GM21529 (cell line): ENCODE data around the gene TANGO6.
A peak's percentile ranks its signal among the peaks of the same experiment; 100 is the strongest.
"Not testable (repeated sequence)": the region's sequence is repeated elsewhere in the genome, so short reads cannot be mapped to it uniquely, and the experiment has no call there.

ENCODE experiments used
- ATAC-seq: cut with Tn5 transposase; IDR thresholded peaks from one replicate; pipeline ENCODE4 v1.9.1; 2021; ENCODE audit not compliant: unreplicated experiment

The TANGO6 gene

GRCh38 chr16:69114346-69114975 lies 271.1 kb downstream of the TANGO6 start:
- no peak for ATAC-seq

- no peak for ATAC-seq
Measured at GRCh38 chr16:69114976-69115355, 271.6 kb downstream of the TANGO6 start.

GRCh38 chr16:69115361-69115760 lies 272.0 kb downstream of the TANGO6 start:
- ATAC-seq = no peak

- ATAC-seq = no peak
Measured at GRCh38 chr16:69115837-69116236, 272.5 kb downstream of the TANGO6 start.

GRCh38 chr16:69116256-69116875 lies 273.0 kb downstream of the TANGO6 start:
- ATAC-seq = no peak

- no peak for ATAC-seq
Measured at GRCh38 chr16:69116906-69117305, 273.6 kb downstream of the TANGO6 start.

- ATAC-seq = no peak
Measured at GRCh38 chr16:69118468-69118867, 275.1 kb downstream of the TANGO6 start.

GRCh38 chr16:69118994-69119393 lies 275.7 kb downstream of the TANGO6 start:
- ATAC-seq = no peak

GRCh38 chr16:69119536-69119935 lies 276.2 kb downstream of the TANGO6 start:
- no peak for ATAC-seq

GRCh38 chr16:69120096-69120664 lies 276.8 kb downstream of the TANGO6 start:
- ATAC-seq = no peak

- no peak for ATAC-seq
Measured at GRCh38 chr16:69123910-69124309, 280.6 kb downstream of the TANGO6 start.

- not testable (repeated sequence) for ATAC-seq
Measured at GRCh38 chr16:69124406-69124805, 281.1 kb downstream of the TANGO6 start.

- not testable (repeated sequence) for ATAC-seq
Measured at GRCh38 chr16:69124961-69125360, 281.6 kb downstream of the TANGO6 start.

- ATAC-seq = no peak
Measured at GRCh38 chr16:69126221-69126620, 282.9 kb downstream of the TANGO6 start.

- ATAC-seq = not testable (repeated sequence)
Measured at GRCh38 chr16:69126801-69127200, 283.5 kb downstream of the TANGO6 start.

GRCh38 chr16:69127966-69128510 lies 284.7 kb downstream of the TANGO6 start:
- ATAC-seq = no peak

- no peak for ATAC-seq
Measured at GRCh38 chr16:69130461-69130860, 287.1 kb downstream of the TANGO6 start.

GRCh38 chr16:69131167-69131838 lies 288.0 kb downstream of the TANGO6 start:
- ATAC-seq = no peak

- peak; percentile 42 for ATAC-seq
Measured at GRCh38 chr16:69131839-69132423, 288.6 kb downstream of the TANGO6 start.

- peak; percentile 89 for ATAC-seq
Measured at GRCh38 chr16:69132424-69133252, 289.3 kb downstream of the TANGO6 start, which contains the start of the genes CHTF8 and UTP4. CHTF8 (minus strand) TSS chr16:69132588; CDS start chr16:69121458, 11,130 bp downstream. UTP4 (plus strand) TSS chr16:69132649; CDS start chr16:69133460, 811 bp downstream.
